ENCODE results near the gene CHPF. TPM values are rescaled to one million over a fixed set of nuclear protein-coding genes. Genes with fewer than 3 reads are reported as not detected.

Gene CHPF
- total RNA-seq, 1 donor from 2014 or later = 151 TPM

- Histone ChIP-seq H3K27me3 (ENCODE audit: insufficient read depth, low read length) (peaks cover 15% of the 10 kb centered on the region), H3K9ac (ENCODE audit: low read length) (peak overlapping the region; percentile 100), H3K27ac (ENCODE audit: low read depth, low read length) (peak overlapping the region; percentile 90), H3K4me3 (ENCODE audit: insufficient read depth, low read depth, low read length) (peak overlapping the region; percentile 92), H3K9me3 (ENCODE audit: insufficient read depth, low read depth, low read length) (no peaks in the 10 kb centered on the region), H3K36me3 (ENCODE audit: insufficient read depth, low read length) (no peaks in the 10 kb centered on the region), H3K4me2 (ENCODE audit: low read length) (peak overlapping the region; percentile 98), H2AFZ (ENCODE audit: low read depth, low read length) (peak overlapping the region; percentile 93), H3K79me2 (ENCODE audit: insufficient read depth, low read length) (peaks cover 18% of the 10 kb centered on the region), H4K20me1 (ENCODE audit: insufficient read depth, low read length) (no peaks in the 10 kb centered on the region), H3K4me1 (ENCODE audit: insufficient read depth, low read length) (peaks cover 39% of the 10 kb centered on the region)
- peaks cover 9% of the 10 kb centered on the region for H3K36me3 Mint-ChIP-seq (ENCODE audit: low read depth, unreplicated experiment)
- peaks cover 4% of the 10 kb centered on the region for H3K9me3 Mint-ChIP-seq (ENCODE audit: unreplicated experiment)
- H3K4me1 Mint-ChIP-seq (ENCODE audit: low read depth, unreplicated experiment) = peaks cover 23% of the 10 kb centered on the region
- H3K27me3 Mint-ChIP-seq (ENCODE audit: low read depth, unreplicated experiment) = peaks cover 31% of the 10 kb centered on the region
- TF ChIP-seq EZH2 (IDR thresholded peaks at IDR 0.05; ENCODE audit: insufficient read depth, low read length) (no peak), CTCF (IDR thresholded peaks at IDR 0.05; ENCODE audit: insufficient read depth, low read depth, low read length) (no peak)
- H3K27ac Mint-ChIP-seq (ENCODE audit: unreplicated experiment) = peak overlapping the region; percentile 96
- H3K4me3 Mint-ChIP-seq (ENCODE audit: unreplicated experiment) = peak overlapping the region; percentile 98
- FAIRE-seq = no peak
- DNase-seq (ENCODE audit: low read depth) = peak; percentile 75
Observed at GRCh38 chr2:219497495-219498279, 45.9 kb downstream of the CHPF start.

- peaks cover 35% of the 10 kb centered on the region for H3K27me3 Mint-ChIP-seq (ENCODE audit: low read depth, unreplicated experiment)
- Histone ChIP-seq H3K36me3 (ENCODE audit: insufficient read depth, low read length) (no peaks in the 10 kb centered on the region), H3K27ac (ENCODE audit: low read depth, low read length) (no peak overlapping the region), H3K27me3 (ENCODE audit: insufficient read depth, low read length) (peaks cover 15% of the 10 kb centered on the region), H3K9me3 (ENCODE audit: insufficient read depth, low read depth, low read length) (no peaks in the 10 kb centered on the region), H3K4me2 (ENCODE audit: low read length) (peak overlapping the region; percentile 98), H4K20me1 (ENCODE audit: insufficient read depth, low read length) (no peaks in the 10 kb centered on the region), H3K79me2 (ENCODE audit: insufficient read depth, low read length) (peaks cover 18% of the 10 kb centered on the region), H2AFZ (ENCODE audit: low read depth, low read length) (peak overlapping the region; percentile 65), H3K4me3 (ENCODE audit: insufficient read depth, low read depth, low read length) (peak overlapping the region; percentile 92), H3K4me1 (ENCODE audit: insufficient read depth, low read length) (peaks cover 39% of the 10 kb centered on the region), H3K9ac (ENCODE audit: low read length) (peak overlapping the region; percentile 100)
- FAIRE-seq (no peak), DNase-seq (ENCODE audit: low read depth) (peak; percentile 35)
- peak overlapping the region; percentile 98 for H3K4me3 Mint-ChIP-seq (ENCODE audit: unreplicated experiment)
- H3K36me3 Mint-ChIP-seq (ENCODE audit: low read depth, unreplicated experiment) = peaks cover 10% of the 10 kb centered on the region
- TF ChIP-seq CTCF (IDR thresholded peaks at IDR 0.05; ENCODE audit: insufficient read depth, low read depth, low read length) (no peak), EZH2 (IDR thresholded peaks at IDR 0.05; ENCODE audit: insufficient read depth, low read length) (no peak)
- peaks cover 4% of the 10 kb centered on the region for H3K9me3 Mint-ChIP-seq (ENCODE audit: unreplicated experiment)
- no peak overlapping the region for H3K27ac Mint-ChIP-seq (ENCODE audit: unreplicated experiment)
- peaks cover 21% of the 10 kb centered on the region for H3K4me1 Mint-ChIP-seq (ENCODE audit: low read depth, unreplicated experiment)
Observed at GRCh38 chr2:219496825-219497494, 46.6 kb downstream of the CHPF start.

Measured in astrocyte (in vitro differentiated cells and primary cell).